Activated CD8-positive, alpha-beta T cell treated with anti-CD3 and anti-CD28 coated beads, Interleukin-2, amount 10 ng/mL, durations not matched to agents 7 days and 5 days (primary cell): ENCODE data around the gene MYH14. TPM values are rescaled to one million over a fixed set of nuclear protein-coding genes. Genes with fewer than 3 reads are reported as not detected.

Experiments
- ATAC-seq: fragments of 150-1000 bp; cut with Tn5 transposase; one replicate; pipeline ENCODE4 v1.10.0; 2021; ENCODE audit warnings: moderate library complexity
- CTCF ChIA-PET: fragments of 350-600 bp; sonication (Branson Sonifier 250); formaldehyde crosslinking; loops from one replicate; lab custom pipeline; 2021; ENCODE audit warnings: antibody characterized with exemption; lab: Charles Lee
- POLR2A ChIA-PET: fragments of 350-600 bp; sonication (Branson Sonifier 250); formaldehyde crosslinking; loops from one replicate; lab custom pipeline; 2021; ENCODE audit warnings: antibody characterized with exemption; lab: Charles Lee
- DNase-seq: peaks from one replicate; pipeline ENCODE4 v3.0.0-alpha.2; 2020
- H3K27ac Mint-ChIP-seq: one replicate; pipeline ENCODE4 v1.8.0; 2021; ENCODE audit warnings: mild to moderate bottlenecking, mixed read lengths
- H3K27me3 Mint-ChIP-seq: one replicate; pipeline ENCODE4 v1.8.0; 2021; ENCODE audit warnings: low read depth, mixed read lengths
- H3K36me3 Mint-ChIP-seq: one replicate; pipeline ENCODE4 v1.8.0; 2021; ENCODE audit warnings: low read depth, mixed read lengths
- H3K4me1 Mint-ChIP-seq: one replicate; pipeline ENCODE4 v1.8.0; 2021; ENCODE audit warnings: low read depth, mixed read lengths
- H3K4me3 Mint-ChIP-seq: one replicate; pipeline ENCODE4 v1.8.0; 2021; ENCODE audit warnings: mild to moderate bottlenecking, mixed read lengths
- H3K9me3 Mint-ChIP-seq: one replicate; pipeline ENCODE4 v1.8.0; 2022; ENCODE audit warnings: mixed read lengths; ENCODE audit not compliant: insufficient read depth
- total RNA-seq, 2 experiments: library from RNA; stranded (reverse); gene quantifications; one replicate each; pipeline ENCODE4 v1.2.3, GENCODE V29; 2021

Gene MYH14
- total RNA-seq, 2 experiments from 2014 or later, result not detected

GRCh38 chr19:50356691-50357177 lies 153.3 kb downstream of the MYH14 start:
- Mint-ChIP-seq H3K27me3 (peaks cover 5% of the 10 kb centered on the region), H3K9me3 (no peaks in the 10 kb centered on the region), H3K4me3 (no peak overlapping the region), H3K27ac (peak overlapping the region; percentile 95), H3K4me1 (peaks cover 42% of the 10 kb centered on the region), H3K36me3 (peaks cover 12% of the 10 kb centered on the region)
- ChIA-PET POLR2A (interaction anchor here (1.0 to 1.7 kb wide), 3 partner anchors 25 to 122 kb away, joined by 4 to 7 read pairs (median 5); partner anchors contain the start of gene POLD1), CTCF (interaction anchor here (0.7 to 2.3 kb wide), 25 partner anchors 9 to 199 kb away, joined by 3 to 27 read pairs (median 6); partner anchors contain the start of genes KCNC3, NR1H2 and POLD1)
- ATAC-seq (no peak), DNase-seq (no peak)

DNA sequence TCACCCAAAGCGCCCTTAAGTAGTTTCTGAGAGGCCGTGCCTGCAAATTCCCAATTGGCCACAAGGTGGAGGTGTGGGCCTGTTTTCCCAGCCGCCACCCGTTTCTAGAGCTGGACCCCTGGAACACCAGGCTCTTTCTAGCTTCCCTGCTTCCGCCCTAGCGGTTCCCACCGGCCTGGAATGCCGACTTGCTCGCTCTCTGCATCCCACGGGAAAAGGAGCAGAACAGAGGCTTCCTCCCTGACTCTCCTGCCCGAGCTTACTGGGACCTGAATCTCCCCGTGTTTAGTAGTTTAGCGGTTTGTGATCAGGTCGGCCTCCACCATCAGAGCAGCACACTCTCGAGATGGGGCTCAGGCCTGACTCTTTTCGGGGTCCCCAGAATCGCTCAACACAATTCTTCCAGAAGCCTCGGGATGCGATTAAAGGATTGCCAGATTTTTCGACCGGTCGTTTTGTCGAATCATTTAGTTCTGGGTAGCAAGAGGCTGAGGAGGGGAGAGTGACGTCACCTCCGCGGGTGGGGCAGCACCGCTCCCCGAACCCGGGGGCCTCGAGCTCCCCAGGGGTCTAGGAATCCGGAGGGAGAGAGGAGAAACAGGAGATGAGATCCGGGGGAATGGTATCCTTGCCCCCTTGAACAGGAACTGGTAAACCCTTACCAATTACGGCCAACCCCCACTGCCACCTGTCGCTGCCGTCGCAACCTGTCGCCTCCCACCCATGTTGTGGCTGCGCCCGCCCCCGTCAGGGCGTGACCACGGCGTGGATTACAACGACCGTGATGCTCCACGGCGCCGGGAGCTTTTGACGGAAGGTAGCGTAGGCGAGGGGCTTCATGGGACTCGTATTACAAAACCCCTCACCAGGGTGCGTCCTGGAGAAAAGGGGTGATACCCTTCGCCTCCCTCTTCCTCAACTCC lies 154.0 kb downstream of the MYH14 start:
- Mint-ChIP-seq H3K9me3 (no peaks in the 10 kb centered on the region), H3K4me3 (peak overlapping the region; percentile 86), H3K27me3 (peaks cover 4% of the 10 kb centered on the region), H3K4me1 (peaks cover 47% of the 10 kb centered on the region), H3K36me3 (peaks cover 12% of the 10 kb centered on the region), H3K27ac (peak overlapping the region; percentile 95)
- ChIA-PET POLR2A (interaction anchor here (0.6 to 1.7 kb wide), 5 partner anchors 19 to 1707 kb away, joined by 3 to 7 read pairs (median 4); partner anchors contain the start of genes NR1H2 and POLD1), CTCF (interaction anchor here (0.6 to 2.3 kb wide), 34 partner anchors 8 to 746 kb away, joined by 3 to 27 read pairs (median 4); partner anchors contain the start of genes KCNC3, NR1H2 and POLD1)
- ATAC-seq (peak; percentile 86), DNase-seq (peak; percentile 89)

- peaks cover 58% of the 10 kb centered on the region for H3K4me1 Mint-ChIP-seq
- CTCF ChIA-PET, result interaction anchor here (1.0 to 2.3 kb wide), 10 partner anchors 8 to 197 kb away, joined by 3 to 27 read pairs (median 10); partner anchors contain the start of genes NR1H2 and POLD1
- no peaks in the 10 kb centered on the region for H3K9me3 Mint-ChIP-seq
- peaks cover 12% of the 10 kb centered on the region for H3K36me3 Mint-ChIP-seq
- H3K27me3 Mint-ChIP-seq, result peaks cover 2% of the 10 kb centered on the region
- DNase-seq (peak; percentile 77), ATAC-seq (peak; percentile 40)
- H3K4me3 Mint-ChIP-seq, result peak overlapping the region; percentile 86
- POLR2A ChIA-PET, result interaction anchor here (1.6 to 1.7 kb wide), 2 partner anchors 11 to 27 kb away, joined by 4 read pairs; no protein-coding TSS in a partner anchor
- H3K27ac Mint-ChIP-seq, result peak overlapping the region; percentile 95
Observed at GRCh38 chr19:50358483-50359327, 155.3 kb downstream of the MYH14 start.

GRCh38 chr19:50359328-50359818 lies 156.0 kb downstream of the MYH14 start:
- ATAC-seq, result no peak
- no peaks in the 10 kb centered on the region for H3K9me3 Mint-ChIP-seq
- DNase-seq, result no peak
- ChIA-PET CTCF (interaction anchor here (0.8 kb wide), 1 partner anchor 9 kb away, joined by 3 read pairs; no protein-coding TSS in a partner anchor), POLR2A (interaction anchor here (1.6 kb wide), 1 partner anchor 12 kb away, joined by 4 read pairs; no protein-coding TSS in a partner anchor)
- peaks cover 12% of the 10 kb centered on the region for H3K36me3 Mint-ChIP-seq
- H3K27me3 Mint-ChIP-seq, result peaks cover 2% of the 10 kb centered on the region
- peak overlapping the region; percentile 5 for H3K4me3 Mint-ChIP-seq
- peaks cover 64% of the 10 kb centered on the region for H3K4me1 Mint-ChIP-seq
- H3K27ac Mint-ChIP-seq, result peak overlapping the region; percentile 95

Other genes with a start within 250 kb of the MYH14 start
- not detected for gene SIGLEC11, start 242.4 kb upstream of the MYH14 start, total RNA-seq
- gene VRK3, start 178.2 kb upstream of the MYH14 start, total RNA-seq, result 10 to 100 TPM; 67.7 to 74.8 TPM
- gene ZNF473, start 177.6 kb upstream of the MYH14 start, total RNA-seq, result 1 to 10 TPM; 8.3 to 9.0 TPM
- not detected for gene IZUMO2, start 40.3 kb upstream of the MYH14 start, total RNA-seq
- gene KCNC3, start 125.8 kb downstream of the MYH14 start, total RNA-seq, result under 1 TPM; 0.39 to 0.47 TPM
- 1 to 10 TPM in 1 of 2 experiments, under 1 TPM in 1; 0.73 to 1.2 TPM for gene NAPSA, start 162.0 kb downstream of the MYH14 start, total RNA-seq
- 10 to 100 TPM; 56.4 to 64.1 TPM for gene NR1H2, start 172.8 kb downstream of the MYH14 start, total RNA-seq
- 100 to 1,000 TPM; 163 to 181 TPM for gene POLD1, start 180.7 kb downstream of the MYH14 start, total RNA-seq
- under 1 TPM; 0.52 to 0.84 TPM for gene SPIB, start 215.3 kb downstream of the MYH14 start, total RNA-seq
- gene MYBPC2, start 229.3 kb downstream of the MYH14 start, total RNA-seq, result not detected